Neural progenitor cell (in vitro differentiated cells): ENCODE data around the gene PIAS3. TPM values are rescaled to one million over a fixed set of nuclear protein-coding genes. Genes with fewer than 3 reads are reported as not detected.

Experiments
- DNase-seq: peaks from one replicate; pipeline ENCODE4 v3.0.0-alpha.2; 2016; ENCODE audit warnings: low spot score
- H2AFZ ChIP-seq: fragments of 200-600 bp; sonication (generic); replicated peaks from 2 replicates; pipeline ENCODE4 v1.6.1; 2016; ENCODE audit warnings: antibody characterized with exemption
- H3F3A ChIP-seq: fragments of 200-600 bp; sonication (generic); 2 replicates; pipeline ENCODE4 v1.6.1; 2016; ENCODE audit warnings: antibody characterized with exemption, low read depth
- H3K27ac ChIP-seq: fragments of 200-600 bp; sonication (generic); 2 replicates; pipeline ENCODE4 v1.5.1; 2016; ENCODE audit warnings: mild to moderate bottlenecking
- H3K27me3 ChIP-seq: fragments of 200-600 bp; sonication (generic); 2 replicates; pipeline ENCODE4 v1.6.1; 2016; ENCODE audit warnings: mild to moderate bottlenecking, moderate library complexity
- H3K36me3 ChIP-seq: fragments of 200-600 bp; sonication (generic); 2 replicates; pipeline ENCODE4 v1.5.1; 2016
- H3K4me1 ChIP-seq: fragments of 200-600 bp; sonication (generic); 2 replicates; pipeline ENCODE4 v1.6.1; 2016; ENCODE audit warnings: mixed run types
- H3K4me2 ChIP-seq: fragments of 200-600 bp; sonication (generic); 2 replicates; pipeline ENCODE4 v1.6.1; 2016
- H3K4me3 ChIP-seq: fragments of 200-600 bp; sonication (generic); 2 replicates; pipeline ENCODE4 v1.5.1; 2016
- H3K79me2 ChIP-seq: fragments of 200-600 bp; sonication (generic); 2 replicates; pipeline ENCODE4 v1.6.1; 2016; ENCODE audit warnings: low read depth
- H3K9ac ChIP-seq: fragments of 200-600 bp; sonication (generic); 2 replicates; pipeline ENCODE4 v1.6.1; 2016
- H3K9me3 ChIP-seq: fragments of 200-600 bp; sonication (generic); 2 replicates; pipeline ENCODE4 v1.5.1; 2016; ENCODE audit warnings: low read depth
- H4K20me1 ChIP-seq: fragments of 200-600 bp; sonication (generic); 2 replicates; pipeline ENCODE4 v1.6.1; 2016; ENCODE audit warnings: low read depth
- H3K27ac Mint-ChIP-seq: 3 replicates; pipeline ENCODE4 v1.8.0; 2021; ENCODE audit warnings: mixed read lengths
- H3K27me3 Mint-ChIP-seq: 2 replicates; pipeline ENCODE4 v1.8.0; 2022; ENCODE audit warnings: low read depth, mild to moderate bottlenecking, inconsistent platforms, moderate library complexity, mixed read lengths; ENCODE audit not compliant: insufficient read depth
- H3K36me3 Mint-ChIP-seq: 3 replicates; pipeline ENCODE4 v1.8.0; 2021; ENCODE audit warnings: mixed read lengths
- H3K4me1 Mint-ChIP-seq: 3 replicates; pipeline ENCODE4 v1.8.0; 2021; ENCODE audit warnings: mixed read lengths
- H3K4me3 Mint-ChIP-seq: 3 replicates; pipeline ENCODE4 v1.8.0; 2021; ENCODE audit warnings: mild to moderate bottlenecking, moderate library complexity, mixed read lengths
- H3K9me3 Mint-ChIP-seq: 3 replicates; pipeline ENCODE4 v1.8.0; 2020; ENCODE audit warnings: mixed read lengths
- EZH2 ChIP-seq: fragments of 200-600 bp; sonication (generic); IDR thresholded peaks from 2 replicates; pipeline ENCODE4 v1.6.1; 2017; ENCODE audit warnings: antibody characterized with exemption, mild to moderate bottlenecking, moderate library complexity
- EZH2phosphoT487 ChIP-seq: fragments of 200-600 bp; sonication (generic); IDR thresholded peaks from 2 replicates; pipeline ENCODE4 v1.6.1; 2017; ENCODE audit warnings: antibody characterized with exemption
- total RNA-seq: library from RNA; depleted of rRNA; stranded (reverse); fragments of >200 nt; gene quantifications from 2 replicates; pipeline ENCODE4 v1.2.3, GENCODE V29; 2015; ENCODE audit warnings: low replicate concordance
- TF ChIP-seq, protein P1 (sequence below): fragments of 200-600 bp; sonication (generic); IDR thresholded peaks from 2 replicates; pipeline ENCODE4 v1.5.1; 2017; ENCODE audit warnings: antibody characterized with exemption, mild to moderate bottlenecking

The PIAS3 gene
- 15.7 and 33.7 TPM in 2 replicates for total RNA-seq

DNA sequence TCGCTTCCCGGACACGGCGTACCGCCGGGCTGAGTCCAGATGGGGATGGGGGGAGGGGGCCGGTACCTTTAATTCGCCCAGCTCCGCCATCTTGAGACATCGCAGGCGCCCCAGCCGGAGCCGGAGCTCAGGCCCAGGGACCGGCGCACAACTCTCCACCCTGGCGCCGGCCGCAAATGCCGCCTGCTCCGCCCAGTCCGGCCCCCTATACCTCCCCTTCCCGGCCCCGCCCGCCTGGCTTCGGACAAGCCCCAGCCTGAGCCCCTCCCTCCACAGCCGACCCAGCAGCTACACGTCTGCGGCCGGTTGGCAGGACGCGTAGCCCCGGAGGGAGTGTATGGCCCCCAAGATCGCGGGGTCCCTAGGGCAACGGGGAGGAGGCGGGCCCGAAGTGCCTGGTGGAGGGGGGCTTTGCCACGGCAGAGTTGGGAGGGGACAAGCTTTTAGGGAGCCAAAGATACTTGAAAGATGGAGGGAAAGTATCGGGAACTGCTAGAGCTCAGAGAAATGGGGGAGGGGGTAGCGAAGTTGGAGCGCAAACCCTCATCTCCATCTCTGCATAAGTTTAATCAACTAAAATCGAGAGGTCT lies at the start of gene PIAS3:
Gene PIAS3 (minus strand): TSS at position 181 of the 590 bp plus-strand sequence. CDS start 91 bp downstream, at position 90.
- Mint-ChIP-seq H3K27ac (peak within 1 kb of the TSS; percentile 76), H3K27me3 (peaks cover 6% of the 10 kb centered on the region), H3K4me3 (peak within 1 kb of the TSS; percentile 98), H3K36me3 (peaks cover 26% of the 10 kb centered on the region), H3K4me1 (peaks cover 10% of the 10 kb centered on the region), H3K9me3 (no peaks in the 10 kb centered on the region)
- H3K9ac ChIP-seq = peak within 1 kb of the TSS; percentile 19
- H3K4me2 ChIP-seq = peak within 1 kb of the TSS; percentile 80
- no peaks in the 10 kb centered on the region for H3K27me3 ChIP-seq
- no peaks in the 10 kb centered on the region for H3K4me1 ChIP-seq
- H3K36me3 ChIP-seq = no peaks in the 10 kb centered on the region
- no peak within 1 kb of the TSS for H3K27ac ChIP-seq
- peak; percentile 49 for TF ChIP-seq EZH2
- TF ChIP-seq, protein P1, sequence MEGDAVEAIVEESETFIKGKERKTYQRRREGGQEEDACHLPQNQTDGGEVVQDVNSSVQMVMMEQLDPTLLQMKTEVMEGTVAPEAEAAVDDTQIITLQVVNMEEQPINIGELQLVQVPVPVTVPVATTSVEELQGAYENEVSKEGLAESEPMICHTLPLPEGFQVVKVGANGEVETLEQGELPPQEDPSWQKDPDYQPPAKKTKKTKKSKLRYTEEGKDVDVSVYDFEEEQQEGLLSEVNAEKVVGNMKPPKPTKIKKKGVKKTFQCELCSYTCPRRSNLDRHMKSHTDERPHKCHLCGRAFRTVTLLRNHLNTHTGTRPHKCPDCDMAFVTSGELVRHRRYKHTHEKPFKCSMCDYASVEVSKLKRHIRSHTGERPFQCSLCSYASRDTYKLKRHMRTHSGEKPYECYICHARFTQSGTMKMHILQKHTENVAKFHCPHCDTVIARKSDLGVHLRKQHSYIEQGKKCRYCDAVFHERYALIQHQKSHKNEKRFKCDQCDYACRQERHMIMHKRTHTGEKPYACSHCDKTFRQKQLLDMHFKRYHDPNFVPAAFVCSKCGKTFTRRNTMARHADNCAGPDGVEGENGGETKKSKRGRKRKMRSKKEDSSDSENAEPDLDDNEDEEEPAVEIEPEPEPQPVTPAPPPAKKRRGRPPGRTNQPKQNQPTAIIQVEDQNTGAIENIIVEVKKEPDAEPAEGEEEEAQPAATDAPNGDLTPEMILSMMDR = no peak
- no peak for TF ChIP-seq EZH2phosphoT487
- peaks cover 22% of the 10 kb centered on the region for H3F3A ChIP-seq
- peak; percentile 98 for DNase-seq
- peak within 1 kb of the TSS; percentile 95 for H3K4me3 ChIP-seq
- no peaks in the 10 kb centered on the region for H3K9me3 ChIP-seq
- H4K20me1 ChIP-seq = no peaks in the 10 kb centered on the region
- H2AFZ ChIP-seq = peak within 1 kb of the TSS; percentile 90
- H3K79me2 ChIP-seq = peaks cover 15% of the 10 kb centered on the region

DNA sequence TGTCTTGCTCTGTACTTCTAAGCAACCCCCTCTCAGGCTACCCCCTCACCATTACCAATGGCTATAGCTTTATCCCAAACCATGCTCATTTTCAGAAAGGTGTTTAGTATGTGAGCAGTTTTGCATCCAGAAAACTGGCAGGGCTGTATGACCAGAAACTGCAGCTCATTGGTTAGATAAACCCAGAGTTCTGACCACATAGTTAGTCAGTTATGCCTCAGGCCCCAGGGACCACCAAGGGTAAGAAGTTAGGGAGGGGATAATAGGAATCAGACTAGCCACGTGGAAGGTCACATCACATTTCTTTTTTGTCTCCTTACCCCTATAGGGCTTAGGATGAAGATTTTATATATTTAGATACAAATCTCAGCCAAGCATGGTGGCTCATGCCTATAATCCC lies 49.8 kb upstream of the PIAS3 start:
- Mint-ChIP-seq H3K36me3 (peaks cover 2% of the 10 kb centered on the region), H3K27me3 (peaks cover 5% of the 10 kb centered on the region), H3K27ac (no peak overlapping the region), H3K4me3 (no peak overlapping the region), H3K9me3 (no peaks in the 10 kb centered on the region), H3K4me1 (peaks cover 11% of the 10 kb centered on the region)
- H3K9ac ChIP-seq = no peak overlapping the region
- no peak overlapping the region for H3K27ac ChIP-seq
- no peaks in the 10 kb centered on the region for H3F3A ChIP-seq
- H3K79me2 ChIP-seq = no peaks in the 10 kb centered on the region
- no peak overlapping the region for H2AFZ ChIP-seq
- no peak overlapping the region for H3K4me3 ChIP-seq
- no peaks in the 10 kb centered on the region for H3K36me3 ChIP-seq
- H3K27me3 ChIP-seq = no peaks in the 10 kb centered on the region
- no peaks in the 10 kb centered on the region for H3K9me3 ChIP-seq
- TF ChIP-seq EZH2phosphoT487 = no peak
- TF ChIP-seq, protein P1 = no peak
- TF ChIP-seq EZH2 = no peak
- no peaks in the 10 kb centered on the region for H3K4me1 ChIP-seq
- no peak overlapping the region for H3K4me2 ChIP-seq
- no peak for DNase-seq
- H4K20me1 ChIP-seq = no peaks in the 10 kb centered on the region

DNA sequence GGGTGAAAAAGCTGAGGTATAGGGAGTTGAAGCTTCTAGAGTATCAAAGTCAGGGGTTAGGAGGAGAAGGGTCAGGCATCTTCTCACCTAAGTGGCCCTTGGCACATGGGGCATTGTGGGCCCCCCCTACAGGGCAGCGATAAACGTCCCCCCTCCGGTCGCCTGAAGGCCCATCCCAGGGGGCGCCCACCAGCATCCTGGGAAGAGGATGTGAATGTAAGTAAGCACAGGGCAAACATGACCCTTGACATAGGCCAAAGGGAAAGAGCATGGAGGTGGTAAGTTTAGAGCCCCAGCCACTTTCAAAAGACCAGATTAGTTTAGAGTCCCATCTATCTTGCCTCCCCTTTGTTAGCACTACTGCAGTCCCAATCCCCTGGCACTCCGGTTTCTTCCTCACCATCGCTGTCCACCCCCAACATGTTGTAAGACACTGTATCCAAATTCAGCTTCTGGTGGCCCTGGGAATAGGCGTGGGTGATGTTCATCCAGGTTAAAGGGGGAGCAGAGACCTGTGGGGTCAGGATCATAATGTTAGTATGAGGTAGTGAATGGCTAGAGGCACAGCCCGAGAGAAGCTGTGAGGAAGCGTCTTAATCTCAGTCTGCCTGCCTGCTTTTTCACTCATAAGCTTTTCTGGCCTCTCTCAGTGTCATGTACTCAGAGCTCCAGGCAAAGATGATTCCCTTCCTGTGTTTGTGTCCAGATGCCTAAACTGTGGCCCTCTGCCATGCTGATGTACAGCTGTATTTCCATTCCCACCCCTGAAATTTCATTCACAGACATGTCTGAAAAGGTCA lies 48.3 kb upstream of the PIAS3 start:
- Histone ChIP-seq H3K27me3 (no peaks in the 10 kb centered on the region), H3K79me2 (no peaks in the 10 kb centered on the region), H3K4me3 (no peak overlapping the region), H3K4me1 (no peaks in the 10 kb centered on the region), H3K9me3 (no peaks in the 10 kb centered on the region), H3K4me2 (no peak overlapping the region), H3K27ac (no peak overlapping the region), H2AFZ (no peak overlapping the region), H3F3A (no peaks in the 10 kb centered on the region), H3K36me3 (no peaks in the 10 kb centered on the region), H4K20me1 (no peaks in the 10 kb centered on the region), H3K9ac (no peak overlapping the region)
- Mint-ChIP-seq H3K27ac (no peak overlapping the region), H3K36me3 (peaks cover 2% of the 10 kb centered on the region), H3K9me3 (no peaks in the 10 kb centered on the region), H3K4me3 (no peak overlapping the region), H3K4me1 (peaks cover 11% of the 10 kb centered on the region), H3K27me3 (peaks cover 9% of the 10 kb centered on the region)
- DNase-seq = no peak
- TF ChIP-seq EZH2 (no peak), EZH2phosphoT487 (no peak)
- TF ChIP-seq, protein P1 = no peak
